HG03108 (cell line): ENCODE data around the gene ATRN.
A peak's percentile ranks its signal among the peaks of the same experiment; 100 is the strongest.
"Not testable (repeated sequence)": the region's sequence is repeated elsewhere in the genome, so short reads cannot be mapped to it uniquely, and the experiment has no call there.

ENCODE experiments used
- ATAC-seq: cut with Tn5 transposase; IDR thresholded peaks from one replicate; pipeline ENCODE4 v1.9.1; 2021; ENCODE audit warnings: moderate library complexity; ENCODE audit not compliant: unreplicated experiment

Gene ATRN

DNA sequence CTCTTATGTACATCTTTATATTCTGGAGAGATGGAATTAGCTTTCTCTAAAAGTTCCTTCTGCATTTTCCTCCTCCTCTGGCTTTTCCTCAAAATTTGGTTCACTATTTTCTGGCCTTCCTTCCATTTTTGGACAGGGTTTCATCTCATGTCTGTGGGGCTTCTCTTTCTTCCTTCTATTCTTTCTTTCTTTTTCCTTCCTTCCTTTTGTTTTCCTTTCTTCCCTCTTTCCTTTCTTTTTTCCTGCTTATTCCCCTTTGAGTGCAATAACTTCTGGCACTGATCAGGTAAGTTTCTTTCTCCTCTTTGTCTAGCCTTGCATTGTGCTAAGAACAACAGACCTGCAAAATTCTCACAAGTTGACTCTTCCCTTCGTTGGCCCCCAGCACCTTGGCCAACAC is 5.5 kb upstream of the ATRN start:
- ATAC-seq = no peak

DNA sequence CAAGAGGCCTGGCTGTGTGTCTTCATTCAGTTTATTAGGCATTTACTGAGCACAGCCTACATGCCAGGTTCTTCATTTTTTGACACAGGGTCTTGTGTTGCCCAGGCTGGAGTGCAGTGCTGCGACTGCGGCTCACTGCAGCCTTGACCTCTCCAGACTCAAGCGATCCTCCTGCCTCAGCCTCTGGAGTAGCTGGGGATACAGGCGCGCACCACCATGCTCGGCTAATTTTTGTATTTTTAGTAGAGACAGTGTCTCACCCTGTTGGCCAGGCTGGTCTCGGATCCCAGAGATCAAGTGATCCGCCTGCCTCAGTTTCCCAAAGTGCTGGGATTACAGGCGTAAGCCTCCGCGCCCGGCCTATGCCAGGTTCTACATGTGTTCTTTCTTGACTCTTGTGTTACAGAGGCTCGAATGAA is 601 bp upstream of the ATRN start:
- ATAC-seq = no peak

DNA sequence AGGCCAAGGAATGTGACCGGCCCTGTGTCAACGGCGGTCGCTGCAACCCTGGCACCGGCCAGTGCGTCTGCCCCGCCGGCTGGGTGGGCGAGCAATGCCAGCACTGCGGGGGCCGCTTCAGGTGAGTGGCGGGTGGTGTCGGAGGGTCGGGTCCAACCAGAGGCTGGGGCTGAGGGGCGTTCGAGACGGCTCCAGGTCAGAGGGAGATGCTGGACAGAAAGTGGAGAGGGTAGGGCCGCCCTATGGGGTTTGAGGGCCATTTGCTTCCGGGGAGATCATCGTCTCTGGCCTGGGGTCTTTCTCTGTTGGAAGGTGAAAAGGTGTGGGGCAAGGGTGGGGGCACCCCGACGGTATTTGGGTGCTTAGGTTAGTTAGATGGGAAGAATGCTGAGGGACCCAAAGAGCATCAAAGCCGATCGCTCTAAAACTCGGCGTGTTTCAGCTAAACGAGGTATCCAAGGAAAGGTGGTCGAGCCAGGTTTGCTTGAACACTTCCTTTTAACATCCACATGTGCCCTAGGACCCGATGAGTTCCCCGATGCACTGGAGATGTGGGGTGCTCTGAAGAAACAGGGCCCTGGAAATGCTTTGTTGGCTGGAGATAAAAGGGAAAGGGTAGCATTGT is 691 bp downstream of the ATRN start:
- peak; percentile 20 for ATAC-seq

DNA sequence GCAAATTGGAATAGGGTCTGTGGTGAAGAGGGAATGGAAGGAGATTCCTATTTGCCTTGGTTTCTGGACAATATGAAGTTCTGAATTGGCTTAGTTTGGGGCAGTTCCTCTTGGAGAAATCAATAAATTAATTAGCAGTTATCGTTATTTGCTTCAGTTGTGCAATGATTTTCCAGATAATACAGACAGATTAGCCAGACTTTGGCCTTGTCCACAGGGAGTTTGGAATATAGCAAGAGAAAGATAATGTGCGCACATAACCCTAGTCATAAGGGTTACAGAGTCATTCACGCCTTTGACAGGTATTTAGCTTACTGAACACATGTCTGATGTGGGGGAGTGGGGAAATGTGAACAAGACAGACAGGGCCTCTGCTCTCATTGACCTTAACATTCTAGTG is 1.3 kb downstream of the ATRN start:
- ATAC-seq = no peak

DNA sequence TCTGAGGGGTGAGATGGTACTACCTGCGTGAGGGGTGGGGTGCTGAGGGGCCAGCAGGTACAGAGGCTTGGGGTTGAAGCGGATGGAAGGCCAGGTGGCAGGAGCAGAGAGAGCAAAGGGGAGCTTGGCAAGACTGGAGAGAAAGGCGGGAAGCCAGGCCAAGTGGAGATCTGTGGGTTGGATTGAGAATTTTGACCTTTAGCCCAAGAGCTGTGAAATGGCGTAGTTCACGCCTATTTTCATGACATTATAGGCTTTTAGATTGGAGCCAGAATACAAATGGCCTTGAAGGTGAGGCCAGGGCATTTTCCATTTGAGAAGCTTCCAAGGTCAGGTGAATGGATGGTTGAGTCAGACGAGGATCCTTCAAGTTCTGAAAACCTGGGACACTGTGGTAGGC is 2.5 kb downstream of the ATRN start:
- no peak for ATAC-seq

DNA sequence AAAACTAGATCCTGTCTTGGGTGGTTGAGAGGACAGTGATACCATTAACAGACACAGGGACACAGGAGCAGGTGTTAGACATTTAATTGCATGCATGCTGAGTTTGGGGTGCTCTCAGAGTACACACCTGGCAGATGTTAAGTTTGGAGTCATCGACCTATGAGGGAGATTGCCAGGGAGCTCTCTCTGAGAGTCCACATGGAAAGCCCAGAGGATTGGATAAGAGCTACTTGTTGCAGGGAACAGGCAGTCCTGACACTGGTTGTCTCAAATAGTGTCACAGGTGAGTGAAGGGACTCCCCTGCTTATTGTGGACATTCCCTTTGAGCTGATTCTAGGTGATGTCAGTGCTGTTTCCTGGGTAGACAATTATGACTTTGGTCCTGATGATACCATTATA is 3.1 kb downstream of the ATRN start:
- no peak for ATAC-seq

DNA sequence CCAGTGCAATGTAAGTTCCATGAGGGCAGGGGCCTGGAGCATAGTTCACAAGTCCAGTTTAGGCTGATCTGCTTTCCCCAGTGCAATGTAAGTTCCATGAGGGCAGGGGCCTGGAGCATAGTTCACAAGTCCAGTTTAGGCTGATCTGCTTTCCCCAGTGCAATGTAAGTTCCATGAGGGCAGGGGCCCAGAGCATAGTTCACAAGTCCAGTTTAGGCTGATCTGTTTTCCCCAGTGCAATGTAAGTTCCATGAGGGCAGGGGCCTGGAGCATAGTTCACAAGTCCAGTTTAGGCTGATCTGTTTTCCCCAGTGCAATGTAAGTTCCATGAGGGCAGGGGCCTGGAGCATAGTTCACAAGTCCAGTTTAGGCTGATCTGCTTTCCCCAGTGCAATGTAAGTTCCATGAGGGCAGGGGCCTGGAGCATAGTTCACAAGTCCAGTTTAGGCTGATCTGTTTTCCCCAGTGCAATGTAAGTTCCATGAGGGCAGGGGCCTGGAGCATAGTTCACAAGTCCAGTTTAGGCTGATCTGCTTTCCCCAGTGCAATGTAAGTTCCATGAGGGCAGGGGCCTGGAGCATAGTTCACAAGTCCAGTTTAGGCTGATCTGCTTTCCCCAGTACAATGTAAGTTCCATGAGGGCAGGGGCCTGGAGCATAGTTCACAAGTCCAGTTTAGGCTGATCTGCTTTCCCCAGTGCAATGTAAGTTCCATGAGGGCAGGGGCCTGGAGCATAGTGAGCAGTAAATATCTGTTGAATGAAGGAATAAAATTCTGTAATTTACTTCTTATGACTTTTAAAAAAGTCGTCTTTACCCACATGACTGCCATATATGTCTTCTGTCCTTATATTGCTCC is 6.4 kb downstream of the ATRN start:
- ATAC-seq = not testable (repeated sequence)

DNA sequence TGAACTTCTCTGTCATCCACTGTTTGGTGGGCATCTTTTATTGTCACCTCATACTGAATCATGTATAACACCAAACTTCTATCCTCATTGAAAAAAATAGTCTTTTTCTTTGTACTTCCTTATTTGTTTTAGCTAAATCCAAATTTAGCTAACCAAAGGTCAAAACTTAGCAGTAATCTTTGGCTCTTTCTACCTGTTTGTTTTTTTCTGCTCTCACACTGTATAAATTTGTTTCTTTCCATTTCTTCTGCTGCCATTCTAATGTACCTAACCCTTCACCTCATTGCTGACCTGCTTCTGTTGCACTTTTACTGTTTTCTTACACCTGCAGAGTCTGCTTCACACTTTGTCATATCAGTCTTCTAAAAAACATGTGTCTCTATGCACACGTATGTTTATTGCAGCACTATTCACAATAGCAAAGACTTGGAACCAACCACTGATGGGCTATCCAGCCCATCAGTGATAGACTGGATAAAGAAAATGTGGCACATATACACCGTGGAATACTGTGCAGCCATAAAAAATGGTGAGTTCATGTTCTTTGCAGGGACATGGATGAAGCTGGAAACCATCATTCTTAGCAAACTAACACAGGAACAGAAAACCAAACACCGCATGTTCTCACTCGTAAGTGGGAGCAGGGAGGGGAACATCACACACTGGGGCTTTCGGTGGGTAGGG is 7.2 kb downstream of the ATRN start:
- no peak for ATAC-seq

DNA sequence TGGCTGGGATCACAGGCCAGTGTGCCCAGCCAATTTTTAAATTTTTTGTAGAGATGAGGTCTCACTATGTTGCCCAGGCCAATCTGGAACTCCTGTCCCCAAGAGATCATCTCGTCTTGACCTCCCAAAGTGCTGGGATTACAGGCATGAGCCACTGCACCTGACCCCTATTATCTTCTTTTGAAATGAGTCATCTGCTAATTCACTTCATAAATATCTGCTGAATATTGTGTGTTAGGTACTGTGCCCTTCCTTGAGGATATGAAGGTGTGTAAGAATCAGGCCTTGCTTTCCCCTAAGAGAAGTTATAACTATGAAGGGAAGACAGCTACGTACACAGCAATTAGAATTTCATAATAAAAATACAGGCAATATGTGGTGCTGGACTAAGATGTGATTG is 8.2 kb downstream of the ATRN start:
- no peak for ATAC-seq

DNA sequence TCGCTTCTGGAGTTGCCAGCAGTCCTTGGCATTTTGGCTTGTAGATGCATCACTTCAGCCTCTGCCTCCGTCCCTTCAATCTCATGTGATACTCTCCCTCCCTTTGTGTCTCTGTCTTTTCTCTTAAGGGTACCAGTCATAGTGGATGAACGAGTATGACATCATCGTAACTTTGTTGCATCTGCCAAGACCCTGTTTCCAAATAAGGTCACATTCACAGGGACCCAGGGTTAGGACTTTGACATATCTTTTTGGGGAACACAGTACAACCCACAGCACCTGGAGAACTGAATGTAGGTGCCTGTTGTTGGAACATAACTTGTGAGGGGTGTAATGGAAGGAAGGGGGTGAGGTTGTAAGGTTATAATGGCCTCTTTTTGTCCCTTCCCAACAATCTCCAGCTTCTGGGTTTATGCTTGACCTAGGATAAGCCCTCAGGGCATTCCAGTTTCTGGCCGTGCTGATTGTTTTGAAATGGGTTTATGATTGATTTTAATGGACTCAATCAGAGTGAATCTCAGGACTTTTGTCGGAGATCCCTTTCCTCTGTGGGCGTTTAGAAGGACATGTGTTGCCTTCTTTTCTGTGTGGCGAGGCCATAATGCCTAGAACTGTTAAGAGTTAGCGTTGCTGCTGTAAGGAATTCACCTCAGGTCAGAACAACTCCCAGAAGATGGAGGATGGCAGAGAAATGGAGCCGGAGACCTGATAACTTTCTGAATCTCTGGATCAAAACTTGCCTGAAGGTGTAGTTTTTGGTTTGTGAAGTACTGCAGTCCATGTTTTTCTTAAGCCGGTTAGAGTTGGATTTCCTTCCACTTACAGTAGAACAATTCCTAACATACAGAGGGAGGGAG is 9.2 kb downstream of the ATRN start:
- ATAC-seq = no peak

DNA sequence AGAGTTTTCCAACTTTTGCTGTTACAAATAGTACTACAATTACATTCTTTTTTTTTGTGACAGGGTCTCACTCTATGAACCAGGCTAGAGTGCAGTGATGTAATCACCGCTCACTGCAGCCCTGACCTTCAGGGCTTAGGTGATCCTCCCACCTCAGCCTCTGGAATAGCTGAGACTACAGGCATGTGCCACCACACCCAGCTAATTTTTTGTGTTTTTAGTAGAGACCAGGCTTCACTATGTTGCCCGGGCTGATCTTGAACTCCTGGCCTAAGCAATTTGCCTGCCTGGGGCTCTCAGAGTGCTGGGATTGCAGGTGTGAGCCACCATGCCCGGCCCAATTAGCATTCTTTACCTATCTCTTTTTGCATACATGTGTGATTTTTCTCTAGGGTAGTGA is 12.5 kb downstream of the ATRN start:
- ATAC-seq = no peak

DNA sequence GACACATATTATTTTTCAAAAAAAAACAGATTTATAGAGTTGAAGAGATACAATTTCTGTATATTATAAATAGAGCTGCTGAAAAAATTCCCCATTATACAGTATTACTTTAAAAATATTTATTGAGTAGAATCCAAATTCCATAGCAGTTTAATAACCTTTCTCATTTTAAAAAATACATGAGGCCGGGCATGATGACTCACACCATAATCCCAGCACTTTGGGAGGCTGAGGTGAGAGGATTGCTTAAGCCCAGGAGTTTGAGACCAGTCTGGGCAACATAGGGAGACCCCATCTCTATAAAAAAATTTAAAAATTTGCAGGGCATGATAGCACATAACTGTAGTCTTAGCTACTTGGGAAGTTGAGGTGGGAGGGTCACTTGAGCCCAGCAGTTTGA is 13.0 kb downstream of the ATRN start:
- no peak for ATAC-seq

DNA sequence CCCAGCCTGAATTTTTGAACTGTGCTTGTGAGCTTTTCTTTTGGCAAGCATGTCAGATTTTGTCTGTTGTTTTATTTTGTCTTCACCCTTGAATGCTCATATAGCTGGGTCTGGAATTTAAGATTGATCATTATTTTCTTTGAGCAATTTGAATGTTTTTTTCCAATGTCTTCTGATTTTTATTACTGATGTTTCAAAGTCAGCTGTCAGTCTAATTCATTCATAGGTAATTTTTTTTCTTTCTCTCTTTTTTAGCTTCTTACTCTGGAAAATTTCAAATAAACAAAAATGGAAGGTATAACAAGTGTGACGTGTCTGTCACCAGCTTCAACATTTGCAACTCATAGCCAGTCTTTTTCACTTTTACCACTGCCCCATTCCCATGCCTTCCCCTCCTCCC is 15.1 kb downstream of the ATRN start:
- no peak for ATAC-seq

DNA sequence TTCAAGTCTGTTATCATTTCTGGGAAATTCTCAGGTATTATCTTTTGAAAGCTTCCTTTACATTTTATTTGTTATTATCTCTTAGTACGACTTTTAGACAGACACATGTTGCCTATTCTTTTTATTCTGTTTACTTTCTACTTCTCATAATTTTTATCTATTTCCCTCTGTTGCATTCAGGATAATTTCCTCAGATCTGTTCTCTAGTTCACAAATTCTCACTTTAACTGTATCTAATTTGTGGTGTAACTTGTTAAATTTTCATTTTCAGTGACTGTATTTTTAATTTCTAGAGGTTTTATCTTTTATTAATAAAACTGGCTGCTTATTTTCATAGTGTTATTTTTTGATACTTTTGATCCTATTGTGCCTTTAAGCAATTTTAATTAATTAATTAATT is 16.0 kb downstream of the ATRN start:
- ATAC-seq = no peak

DNA sequence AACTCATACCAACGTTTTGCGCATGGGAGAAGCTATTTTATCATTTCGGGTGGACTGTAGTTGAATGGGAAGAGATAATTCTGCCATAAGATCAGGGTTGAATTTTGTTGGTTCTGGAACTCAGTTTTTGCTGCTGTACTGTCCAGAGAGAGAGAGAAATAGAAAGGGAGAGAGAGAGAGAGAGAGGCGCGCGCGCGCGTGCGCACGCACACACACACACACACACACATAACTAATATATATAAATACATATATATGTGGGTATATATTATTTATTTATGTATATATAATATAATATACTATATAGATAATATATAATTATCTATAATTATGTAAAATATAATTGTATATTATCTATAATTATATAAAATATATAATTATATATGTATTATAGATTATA is 21.9 kb downstream of the ATRN start:
- ATAC-seq = no peak

DNA sequence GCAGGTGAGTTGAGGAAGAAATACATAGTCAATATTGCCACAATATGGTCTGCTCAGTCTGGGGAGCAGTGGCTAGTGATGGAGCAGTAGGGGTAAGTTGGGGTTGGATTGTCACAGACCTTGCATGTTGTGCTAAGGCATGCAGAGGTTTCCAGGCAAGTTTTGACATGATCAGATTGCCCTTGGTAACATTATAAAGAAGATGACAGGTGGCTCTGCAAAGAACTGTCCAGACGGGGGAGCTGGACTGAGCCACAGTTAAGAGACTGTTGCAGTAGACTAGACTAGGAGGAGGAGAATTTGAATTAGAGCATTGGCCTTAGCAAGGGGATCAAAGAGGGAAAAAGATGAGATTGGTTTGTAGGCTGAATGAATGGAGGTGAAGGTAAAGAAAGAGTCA is 23.4 kb downstream of the ATRN start:
- no peak for ATAC-seq

DNA sequence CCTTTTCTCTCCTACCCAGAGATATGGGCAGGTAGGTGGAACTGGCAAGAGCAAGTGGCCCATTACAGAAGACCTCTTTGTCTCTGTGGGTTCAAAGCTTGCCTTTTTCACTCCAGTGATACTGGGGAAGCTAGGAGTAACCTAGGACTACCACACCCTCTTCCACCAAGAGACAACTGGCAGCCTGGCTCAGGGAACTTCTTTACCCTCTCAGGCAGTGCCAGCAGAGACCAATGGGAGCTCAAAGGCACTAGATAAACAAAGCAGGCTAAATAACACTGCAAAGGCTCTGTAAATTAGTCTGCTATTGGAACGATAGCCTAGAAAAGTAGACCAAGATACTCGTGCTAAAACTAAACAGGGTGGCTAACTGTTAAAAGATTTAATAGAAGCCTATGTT is 32.1 kb downstream of the ATRN start:
- no peak for ATAC-seq

DNA sequence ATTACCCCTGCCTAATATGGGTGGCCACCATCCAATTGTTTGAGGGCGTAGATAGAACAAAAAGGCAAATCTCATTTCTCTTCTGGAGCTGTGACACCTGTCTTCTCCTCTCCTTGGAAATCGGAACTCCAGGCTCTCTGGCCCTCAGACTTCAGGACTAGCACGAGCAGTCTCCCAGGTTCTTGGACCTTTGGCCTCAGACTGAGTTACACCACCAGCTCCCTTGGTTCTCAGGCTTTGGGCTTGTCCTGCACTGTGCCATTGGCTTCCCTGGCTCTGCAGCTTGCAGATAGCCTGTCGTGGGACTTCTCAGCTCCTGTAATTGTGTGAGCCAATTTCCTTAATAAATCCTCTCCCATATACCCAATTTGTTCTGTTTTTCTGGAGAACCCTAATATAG is 34.3 kb downstream of the ATRN start:
- ATAC-seq = no peak

DNA sequence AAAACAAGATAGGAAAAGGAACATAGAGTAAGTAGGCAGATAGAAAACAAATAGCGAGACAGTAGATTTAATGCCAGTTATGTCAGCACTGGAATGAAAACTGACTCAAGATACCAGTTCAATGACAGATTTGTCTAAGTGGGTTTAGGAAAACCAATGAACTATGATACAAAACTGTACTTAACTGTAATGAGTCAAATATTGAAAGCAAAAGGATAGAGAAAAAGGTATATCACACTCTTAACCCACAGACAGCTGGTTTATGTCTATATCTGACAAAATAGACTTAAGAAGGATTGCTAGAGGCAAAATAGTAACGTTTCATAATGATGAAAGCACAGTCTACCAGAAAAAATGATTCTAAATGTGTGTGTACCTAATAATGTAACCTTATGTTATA is 38.2 kb downstream of the ATRN start:
- ATAC-seq = no peak

DNA sequence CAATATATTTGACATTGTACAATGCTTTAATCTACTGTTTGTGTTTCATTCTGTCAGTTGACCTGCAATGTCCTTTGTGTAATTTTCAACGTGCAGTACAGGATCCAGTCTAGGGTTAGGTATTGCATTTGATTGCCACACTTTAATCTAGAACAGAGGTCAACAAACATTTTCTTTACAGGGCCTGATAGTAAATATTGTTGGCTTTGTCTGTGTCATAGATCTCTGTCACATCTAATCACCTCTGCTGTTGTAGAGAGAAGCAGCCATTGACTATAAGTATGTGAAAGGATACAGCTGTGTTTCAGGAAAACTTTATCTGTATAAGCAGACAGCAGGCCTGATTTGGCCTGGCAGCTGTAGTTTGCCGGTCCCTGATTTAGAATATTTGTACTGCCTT is 39.3 kb downstream of the ATRN start:
- no peak for ATAC-seq

DNA sequence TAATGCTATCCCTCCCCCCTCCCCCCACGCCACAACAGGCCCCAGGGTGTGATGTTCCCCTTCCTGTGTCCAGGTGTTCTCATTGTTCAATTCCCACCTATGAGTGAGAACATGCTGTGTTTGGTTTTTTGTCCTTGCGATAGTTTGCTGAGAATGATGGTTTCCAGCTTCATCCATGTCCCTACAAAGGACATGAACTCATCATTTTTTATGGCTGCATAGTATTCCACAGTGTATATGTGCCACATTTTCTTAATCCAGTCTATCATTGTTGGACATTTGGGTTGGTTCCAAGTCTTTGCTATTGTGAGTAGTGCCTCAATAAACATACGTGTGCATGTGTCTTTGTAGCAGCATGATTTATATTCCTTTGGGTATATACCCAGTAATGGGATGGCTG is 41.4 kb downstream of the ATRN start:
- ATAC-seq = not testable (repeated sequence)
